ENCODE results near the gene DPP3.

- no peak for TF ChIP-seq IRF3 (IDR thresholded peaks at IDR 0.05; ENCODE audit: low read depth, low read length)
- no peak for TF ChIP-seq FOXJ3 (CRISPR knock-in tag; IDR thresholded peaks at IDR 0.05)
- TF ChIP-seq RAD21 (IDR thresholded peaks at IDR 0.05; ENCODE audit: low read length) = no peak
- no peak for TF ChIP-seq RCOR1 (IDR thresholded peaks at IDR 0.05; ENCODE audit: low read length)
- TF ChIP-seq CTCF (IDR thresholded peaks at IDR 0.05) = no peak
- no peak for TF ChIP-seq FOXM1 (IDR thresholded peaks at IDR 0.05; ENCODE audit: low read depth)
- no peak for TF ChIP-seq GATA2 (CRISPR knock-in tag; IDR thresholded peaks at IDR 0.05)
Measured at GRCh38 chr11:66529069-66529468, 48.8 kb downstream of the DPP3 start.
